Spleen (tissue), 7 donors: ENCODE data around the gene CALCOCO1.

ENCODE experiments used
- CTCF ChIP-seq, 11 experiments: fragments of 200-600 bp in 7 of 11; fragments of 450-650 bp in 4 of 11; sonication (generic) in 4 of 11; IDR thresholded peaks in 8 of 11; conservative IDR thresholded peaks in 3 of 11; 1 replicate in 7 of 11; 2 replicates in 4 of 11; pipeline versions ENCODE4 v1.4.0 to v1.8.0; 2016 to 2021; ENCODE audit warnings: antibody characterized with exemption in 11 of 11, inconsistent platforms in 4 of 11, mild to moderate bottlenecking in 1 of 11
- POLR2A ChIP-seq, 3 donors: fragments of 450-650 bp; IDR thresholded peaks; one replicate each; pipeline ENCODE4 v1.5.1; 2017; ENCODE audit warnings: antibody characterized with exemption in 3 of 3, mild to moderate bottlenecking in 1 of 3
- POLR2AphosphoS5 ChIP-seq, 3 donors: sonication (generic); formaldehyde crosslinking; IDR thresholded peaks; one replicate each; pipeline ENCODE4 v1.5.1; 2017; ENCODE audit warnings: antibody characterized with exemption in 3 of 3
- donor health status: DM: no; HTN: no; CAD: no; lungs with moderate emphysema.
- donor health status: DM: no; HTN: no; CAD: no.
- donor health status: DM: no; HTN: no; CAD: no.

GRCh38 chr12:53664191-53664590 is 63.1 kb downstream of the CALCOCO1 start:
- TF ChIP-seq CTCF (IDR thresholded peaks at IDR 0.05 in 8 of 11, conservative IDR thresholded peaks at IDR 0.05 in 3 of 11) (no peak), POLR2AphosphoS5 (IDR thresholded peaks at IDR 0.05) (no peak), POLR2A (IDR thresholded peaks at IDR 0.05) (no peak)
